HL-60/S4 treated with phorbol 12-myristate 13-acetate at 8.2 ng/mL for 4 days and 3 days (cell line): ENCODE results near the gene ATF7IP.
"Not testable (repeated sequence)": the region's sequence is repeated elsewhere in the genome, so short reads cannot be mapped to it uniquely, and the experiment has no call there.

ENCODE experiments used
- in situ Hi-C: fragments of 300-500 bp; cut with MboI; formaldehyde crosslinking; loops from 2 replicates; pipeline ENCODE4 v1.15.0; 2022; ENCODE audit warnings: low sequenced_read_pairs

Gene ATF7IP

DNA sequence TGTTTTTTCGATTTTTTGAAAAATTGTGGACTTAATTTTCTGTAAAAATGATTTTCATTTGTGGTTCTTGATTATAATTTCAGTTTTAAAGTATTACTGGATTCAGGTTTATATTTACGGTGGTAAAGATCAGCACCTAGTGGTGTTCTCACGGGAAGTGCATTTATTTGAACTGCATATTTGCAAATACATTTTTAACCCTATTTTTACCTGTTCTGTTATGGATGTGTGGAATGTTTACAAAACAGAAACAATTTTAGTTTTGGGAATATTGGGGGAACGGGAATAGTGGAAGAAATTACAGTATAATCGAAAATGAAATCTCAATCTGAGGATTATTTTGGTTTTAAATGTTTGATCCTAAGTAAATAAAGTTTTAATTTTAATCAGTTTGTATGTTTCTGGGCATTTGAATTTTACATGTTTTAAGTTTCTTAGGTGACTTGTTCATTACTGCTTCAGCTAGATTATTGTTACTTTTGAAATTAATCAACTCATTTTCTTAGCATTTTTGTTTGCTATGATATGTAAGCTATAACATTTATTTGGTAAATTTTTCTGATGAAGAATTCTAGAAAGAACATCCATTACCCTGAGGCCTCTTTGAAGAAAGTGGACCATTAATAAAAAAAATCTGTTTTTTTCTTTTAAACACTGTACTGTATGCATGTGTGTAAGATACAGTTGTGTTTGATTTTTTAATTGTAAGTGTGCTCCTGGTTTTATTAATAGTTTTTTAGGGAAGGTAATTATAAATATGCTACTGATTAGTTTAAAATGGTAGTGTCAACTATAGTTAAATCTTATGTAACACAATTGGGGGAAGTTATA, 942 bp downstream of the ATF7IP start:
- in situ Hi-C loops, result loop anchor here (25.0 kb wide), 1 partner anchor 104 kb away; no protein-coding TSS in a partner anchor

DNA sequence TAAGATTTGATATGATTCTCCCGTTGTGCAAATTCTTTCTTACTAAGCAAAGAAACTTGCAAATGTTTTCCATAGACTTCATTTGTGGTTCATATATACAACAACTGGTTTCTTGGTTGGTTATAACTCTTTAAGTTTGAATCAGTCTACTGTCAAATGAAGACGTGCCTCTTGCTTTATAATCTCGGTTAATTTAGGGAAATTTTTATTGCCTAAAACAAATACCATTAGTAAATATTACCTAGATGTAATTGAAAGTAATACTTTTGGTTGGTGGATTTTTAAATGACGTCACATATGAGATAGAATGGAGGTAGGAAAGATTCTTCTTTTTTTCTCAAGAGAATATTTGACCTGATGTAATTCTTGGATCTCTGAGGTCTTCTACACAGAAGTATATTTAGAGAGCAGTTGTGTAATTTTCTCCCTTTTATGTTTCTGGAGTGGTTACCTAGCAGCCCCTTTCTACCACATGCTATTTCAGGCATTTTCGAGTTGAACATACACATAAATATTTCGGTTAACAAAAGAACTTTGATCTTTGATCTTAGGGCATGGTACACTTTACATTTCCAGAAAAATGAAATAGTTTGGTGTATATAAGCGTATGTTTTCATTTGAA, 1.7 kb downstream of the ATF7IP start:
- in situ Hi-C loops, result loop anchor here (25.0 kb wide), 1 partner anchor 105 kb away; no protein-coding TSS in a partner anchor

DNA sequence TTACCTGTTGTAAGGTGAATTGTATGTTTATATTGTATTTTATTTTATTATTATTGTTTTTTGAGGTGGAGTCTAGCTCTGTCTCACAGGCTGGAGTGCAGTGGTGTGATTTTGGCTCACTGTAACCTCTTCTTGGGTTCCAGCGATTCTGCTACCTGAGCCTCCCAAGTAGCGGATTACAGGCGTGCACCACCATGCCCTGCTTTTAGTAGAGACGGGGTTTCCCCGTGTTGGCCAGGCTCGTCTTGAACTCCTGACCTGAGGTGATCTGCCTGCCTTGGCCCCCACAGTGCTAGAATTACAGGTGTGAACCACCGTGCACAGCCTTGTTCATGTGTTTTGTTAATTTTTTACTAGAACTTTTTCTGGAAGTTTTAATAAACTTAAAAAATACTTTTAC, 3.8 kb downstream of the ATF7IP start:
- in situ Hi-C loops, result loop anchor here (25.0 kb wide), 1 partner anchor 107 kb away; no protein-coding TSS in a partner anchor

DNA sequence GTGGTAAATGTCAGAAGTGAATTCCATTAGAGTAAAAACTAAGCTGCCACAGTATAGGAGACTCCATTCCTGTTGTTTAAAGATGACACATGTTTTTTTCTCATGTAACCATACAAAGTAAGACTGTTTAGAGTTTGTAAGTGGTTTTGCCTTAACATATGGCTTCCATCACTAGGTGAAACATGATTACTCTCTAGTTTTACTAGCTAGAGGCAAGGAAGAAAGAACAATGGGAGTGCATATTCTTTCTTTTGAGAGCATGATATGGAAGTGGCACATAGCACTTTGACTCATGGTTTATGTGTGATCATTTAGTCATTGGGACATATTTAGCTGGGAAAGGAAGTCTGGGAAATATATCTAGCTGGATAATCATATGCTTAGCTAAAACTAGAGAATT, 7.7 kb downstream of the ATF7IP start:
- in situ Hi-C loops, result loop anchor here (25.0 kb wide), 1 partner anchor 111 kb away; no protein-coding TSS in a partner anchor

DNA sequence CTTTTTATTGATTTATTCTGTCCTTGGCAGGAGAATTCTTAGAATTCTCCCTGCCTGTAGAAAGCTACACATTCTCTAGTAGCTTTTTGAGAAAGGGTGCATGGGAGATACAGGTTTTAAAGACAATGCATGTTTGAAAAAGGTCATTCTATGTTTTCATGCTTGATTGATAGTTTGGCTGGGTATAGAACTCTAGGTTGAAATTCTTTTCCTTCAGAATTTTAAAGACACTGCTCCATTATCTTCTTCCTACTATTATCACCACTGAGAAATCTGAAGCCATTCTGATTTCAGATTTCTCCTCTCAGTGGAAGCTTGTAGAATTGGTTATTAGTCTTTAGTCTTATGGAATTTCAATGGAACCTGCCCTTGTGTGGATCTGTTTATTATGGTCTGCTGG, 14.0 kb downstream of the ATF7IP start:
- in situ Hi-C loops, result no loop called here

DNA sequence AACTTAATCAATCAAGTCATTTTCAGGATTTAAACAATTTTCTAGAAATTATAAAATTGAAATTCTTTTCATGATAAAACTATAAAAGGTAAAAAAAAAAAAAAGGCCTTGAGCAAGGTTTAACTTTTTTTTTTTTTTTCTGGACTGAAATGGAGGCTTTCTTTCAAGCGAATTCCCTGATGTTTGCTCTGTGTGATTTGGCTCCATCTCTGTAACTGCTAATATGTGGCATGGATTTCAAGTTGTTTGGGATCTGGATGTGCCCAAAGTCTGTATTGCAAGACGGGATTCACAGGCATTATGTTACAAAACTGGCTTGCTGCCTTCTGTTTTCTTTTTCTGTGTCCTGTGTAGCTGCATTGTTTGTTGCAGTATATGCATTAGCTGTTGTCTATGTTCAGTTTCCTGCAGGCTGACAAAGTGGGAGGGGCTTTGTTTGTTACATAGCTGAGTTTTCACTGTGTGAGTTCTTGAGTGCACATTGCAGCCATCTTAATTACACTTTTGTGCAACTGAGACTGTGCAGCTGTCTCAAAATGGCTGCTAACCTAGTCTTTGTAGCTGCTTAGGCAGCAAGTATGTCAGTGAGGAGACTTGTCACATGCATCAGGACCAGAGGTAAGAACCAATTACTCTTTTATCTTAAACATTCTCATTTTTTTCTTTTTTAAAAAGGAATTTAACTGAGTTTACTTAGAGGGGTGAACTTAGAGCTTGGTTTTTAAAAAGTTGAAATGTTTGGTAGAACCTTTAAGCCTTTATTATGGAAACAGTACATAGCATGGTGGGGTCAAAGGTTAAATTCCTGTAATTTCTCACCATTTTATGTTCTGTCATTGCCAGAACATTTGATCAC, 19.5 kb downstream of the ATF7IP start:
- in situ Hi-C loops, result no loop called here

DNA sequence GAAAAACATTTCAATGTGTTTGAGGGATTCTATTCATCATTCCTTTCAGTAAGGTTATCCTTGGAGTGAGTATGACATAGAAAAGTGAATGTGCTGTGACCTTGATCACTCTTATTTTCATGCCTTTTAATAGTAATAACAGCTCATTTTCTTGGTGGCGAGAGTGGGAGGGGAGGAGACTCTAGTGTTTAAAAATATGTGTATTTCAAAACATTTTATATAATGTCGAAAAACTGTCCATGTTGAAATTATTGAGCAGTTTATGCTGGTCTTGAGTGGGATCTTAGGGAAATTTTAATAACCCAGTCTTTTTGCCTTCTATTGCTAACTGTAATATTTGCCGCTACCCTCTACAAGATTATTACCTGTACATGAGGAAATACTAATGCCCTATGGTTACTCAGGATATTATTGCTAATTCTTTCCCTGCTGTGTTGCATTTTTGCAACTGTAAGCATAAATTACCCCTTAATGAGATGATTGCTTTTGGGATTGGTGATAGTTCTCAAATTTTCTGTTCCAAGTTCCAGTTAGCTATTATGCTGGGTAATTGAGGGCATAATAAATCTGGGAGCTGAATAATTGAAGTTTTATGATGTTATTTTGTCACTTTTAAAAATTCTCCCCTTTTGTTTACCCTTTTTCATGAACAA, 21.9 kb downstream of the ATF7IP start:
- in situ Hi-C loops, result no loop called here

DNA sequence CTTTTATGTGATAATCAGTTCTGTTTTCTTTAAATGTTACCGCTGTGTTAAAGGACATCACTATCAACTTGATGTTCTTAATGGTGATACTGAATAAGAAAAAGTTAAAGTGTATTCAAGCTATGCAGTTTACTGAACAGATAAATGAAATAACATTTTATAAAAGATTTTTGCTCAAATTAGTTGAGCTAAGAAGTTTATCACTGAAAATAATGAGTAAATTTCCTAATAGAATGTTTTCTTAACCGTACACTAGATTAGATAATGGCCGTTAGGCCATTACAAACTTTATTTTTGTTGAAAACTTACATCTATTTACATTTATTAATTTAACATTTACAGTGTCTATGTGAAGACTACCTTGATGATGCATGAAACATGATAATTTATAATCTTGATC, 25.0 kb downstream of the ATF7IP start:
- in situ Hi-C loops, result no loop called here

DNA sequence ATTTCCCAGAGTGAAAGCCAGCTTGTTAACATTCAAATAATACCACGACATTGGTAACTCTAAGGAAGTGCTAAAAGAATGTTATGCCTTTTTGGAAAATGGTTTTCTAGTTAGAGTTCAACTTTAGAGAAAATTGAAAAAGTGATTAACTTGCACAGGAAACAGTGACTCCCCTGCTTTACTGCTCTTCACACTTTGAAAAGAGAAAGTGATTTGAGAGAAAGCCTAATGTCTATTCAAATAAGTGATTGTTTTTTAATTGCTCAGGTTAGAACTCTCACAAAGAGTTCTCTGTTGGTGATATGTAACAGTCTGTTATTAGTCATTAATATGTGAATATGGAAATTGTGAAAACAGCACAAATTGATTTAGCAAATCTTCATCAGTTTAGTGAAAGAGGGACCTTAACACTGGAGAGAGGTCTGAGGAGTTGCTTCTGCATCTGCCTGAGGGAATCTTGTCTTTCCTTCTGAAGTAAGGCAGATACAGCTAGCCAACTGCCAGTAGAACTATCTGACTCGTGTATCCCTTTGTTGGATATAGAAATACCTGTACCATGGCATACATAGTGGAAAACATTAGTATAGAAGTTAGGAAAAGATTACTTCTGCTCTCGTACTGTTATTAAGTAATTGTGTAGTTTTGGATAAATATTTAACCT, 25.5 kb downstream of the ATF7IP start:
- in situ Hi-C loops, result no loop called here

DNA sequence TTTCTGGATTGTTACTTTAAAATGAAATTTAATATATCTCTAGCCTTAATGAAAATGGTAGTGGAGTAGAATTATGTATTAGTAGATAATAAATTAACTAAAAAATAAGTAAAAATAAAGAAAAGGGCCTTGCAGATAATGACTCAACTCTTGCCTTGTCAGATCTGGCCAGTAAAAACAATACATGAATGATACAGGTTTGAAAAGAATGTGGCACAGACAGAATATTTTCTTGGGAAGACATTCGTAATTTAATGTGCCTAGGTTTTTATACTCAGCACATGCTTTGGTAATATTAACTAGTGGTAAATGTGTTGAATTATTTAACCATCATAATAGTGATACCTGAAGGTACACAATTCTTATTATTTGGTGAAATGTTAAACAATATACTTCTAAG, 28.3 kb downstream of the ATF7IP start:
- in situ Hi-C loops, result no loop called here

DNA sequence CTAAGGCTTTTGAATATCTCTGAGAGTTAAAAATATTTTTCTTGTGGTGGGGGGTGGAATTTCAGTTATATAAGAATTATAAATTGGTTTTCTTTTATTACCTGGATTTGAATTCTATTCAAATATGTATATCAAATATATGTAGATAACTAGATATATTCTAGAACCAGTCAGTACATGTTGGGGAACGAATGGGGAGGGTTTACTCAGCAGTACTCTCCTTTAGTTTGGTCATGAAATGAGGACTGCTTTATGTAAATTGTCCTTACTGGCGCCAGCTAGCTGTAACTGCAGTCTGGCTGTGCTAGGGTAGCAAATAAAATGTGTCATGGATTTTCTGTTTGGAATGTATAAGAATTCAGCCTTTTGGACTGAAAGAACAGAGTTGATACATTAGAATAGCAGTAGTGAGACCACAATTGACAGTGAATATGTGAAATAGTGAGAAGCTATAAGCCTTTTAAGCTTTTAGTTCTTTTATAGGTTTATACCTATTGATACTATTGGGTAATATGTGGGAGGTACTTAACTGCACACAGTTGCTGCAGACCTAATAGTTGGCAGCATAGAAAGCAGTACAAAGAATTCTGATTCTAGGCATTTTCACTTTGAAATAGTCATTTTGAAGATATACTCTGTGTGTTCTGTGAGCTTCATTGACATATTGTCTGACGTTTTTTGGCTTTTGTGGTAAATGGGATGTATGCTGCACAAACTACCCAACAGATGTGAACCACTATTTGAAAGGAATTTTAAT, 29.0 kb downstream of the ATF7IP start:
- in situ Hi-C loops, result no loop called here

DNA sequence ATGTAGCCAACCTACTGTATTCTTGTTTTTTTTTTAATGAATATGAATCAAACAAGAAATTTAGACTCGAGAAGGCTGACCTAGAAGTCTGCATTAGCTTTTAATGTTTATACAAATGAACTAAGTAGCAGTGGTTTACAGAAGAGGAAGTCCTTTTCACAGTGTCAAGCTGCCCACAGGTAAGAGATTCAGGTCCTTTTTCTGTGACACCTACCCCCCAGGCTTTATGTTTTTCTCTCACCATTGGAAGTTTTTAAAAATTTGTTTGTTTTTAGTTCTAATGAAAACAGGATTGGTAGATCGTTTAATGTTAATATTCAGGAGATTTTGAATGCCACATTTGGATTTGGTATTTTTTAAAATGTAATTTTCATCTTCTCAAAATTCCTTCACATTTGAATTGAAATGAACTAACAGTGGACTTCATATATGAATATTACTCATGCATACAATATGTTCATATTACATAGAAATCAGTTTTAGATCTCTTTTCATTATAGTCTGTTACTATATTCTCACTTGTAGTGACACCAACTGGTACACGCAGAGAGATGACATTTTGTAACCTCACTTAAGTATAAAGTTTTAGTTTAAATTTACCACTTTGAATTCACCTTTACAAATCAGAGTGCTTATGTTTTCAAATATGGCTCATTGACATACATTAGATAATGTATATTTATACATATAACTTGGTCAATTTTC, 29.7 kb downstream of the ATF7IP start:
- in situ Hi-C loops, result no loop called here

DNA sequence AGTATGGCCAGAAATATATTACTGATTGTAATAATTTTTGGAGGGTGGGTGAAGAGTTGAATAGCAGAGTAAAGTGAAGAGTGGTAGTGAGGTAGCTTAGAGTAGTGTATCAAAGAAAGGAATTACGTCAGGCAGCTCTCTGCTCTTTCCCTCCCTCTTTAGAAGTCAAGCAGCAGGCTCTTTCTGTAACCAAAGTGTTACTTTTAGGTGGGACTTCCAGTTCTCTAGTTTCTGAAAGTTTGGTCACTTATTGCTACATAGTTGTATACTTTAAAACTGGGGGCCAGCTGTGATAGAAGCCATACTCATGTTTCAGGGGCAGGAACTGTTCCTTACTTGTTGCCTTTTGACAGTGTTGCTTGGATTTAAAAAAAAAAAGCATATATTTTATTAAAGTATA, 30.6 kb downstream of the ATF7IP start:
- in situ Hi-C loops, result no loop called here

DNA sequence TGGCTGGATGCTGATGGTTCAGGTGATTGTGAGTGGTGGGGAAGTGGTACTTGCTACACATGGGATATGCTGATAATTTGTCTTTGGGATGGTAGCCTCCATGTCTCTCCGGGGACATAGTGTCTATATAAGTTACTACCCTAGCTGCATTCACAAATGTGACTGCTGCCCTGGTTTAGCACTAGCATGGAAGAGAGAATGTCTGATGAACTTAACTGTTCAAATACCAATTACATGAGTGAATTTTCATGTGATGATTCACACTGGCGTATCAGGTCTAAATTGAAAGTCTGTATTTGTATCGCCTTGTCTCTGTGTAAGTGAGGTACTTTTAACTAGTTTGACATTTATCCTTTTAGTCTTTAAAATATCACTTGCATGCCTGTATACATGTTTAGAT, 34.4 kb downstream of the ATF7IP start:
- in situ Hi-C loops, result no loop called here

DNA sequence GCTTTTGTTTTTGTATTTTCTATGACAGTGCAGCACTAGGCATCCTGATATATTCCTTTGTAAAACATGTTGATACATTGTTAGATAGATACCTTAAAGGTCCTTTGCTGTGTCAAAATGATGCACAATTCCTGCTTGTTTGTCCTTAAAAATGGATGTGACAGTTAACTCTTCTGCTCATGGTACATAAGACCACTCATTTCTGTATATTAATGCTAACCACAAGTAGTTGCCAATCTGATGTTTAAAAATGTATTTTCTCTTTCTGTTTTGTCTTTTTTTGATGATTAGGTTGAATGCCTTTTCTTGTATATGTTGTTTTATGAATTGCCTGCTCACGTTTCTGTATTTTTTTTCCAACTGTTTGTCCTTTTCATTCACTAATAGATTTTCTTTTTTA, 35.1 kb downstream of the ATF7IP start:
- in situ Hi-C loops, result no loop called here

DNA sequence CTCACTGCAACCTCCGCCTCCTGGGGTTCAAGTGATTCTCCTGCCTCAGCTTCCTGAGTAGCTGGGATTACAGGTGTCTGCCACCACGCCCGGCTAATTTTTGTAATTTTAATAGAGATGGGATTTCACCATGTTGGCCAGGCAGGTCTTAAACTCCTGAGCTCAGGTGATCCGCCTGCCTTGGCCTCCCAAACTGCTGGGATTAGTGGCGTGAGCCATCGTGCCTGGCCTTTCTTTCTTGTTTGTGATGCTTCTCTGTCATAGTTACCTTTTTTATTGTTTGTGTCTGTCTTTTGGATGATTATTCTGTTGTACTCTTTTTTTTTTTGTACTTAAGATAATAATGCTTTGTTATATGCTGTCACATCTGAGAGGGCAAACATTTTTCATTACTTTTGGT, 35.8 kb downstream of the ATF7IP start:
- in situ Hi-C loops, result not testable (repeated sequence)

DNA sequence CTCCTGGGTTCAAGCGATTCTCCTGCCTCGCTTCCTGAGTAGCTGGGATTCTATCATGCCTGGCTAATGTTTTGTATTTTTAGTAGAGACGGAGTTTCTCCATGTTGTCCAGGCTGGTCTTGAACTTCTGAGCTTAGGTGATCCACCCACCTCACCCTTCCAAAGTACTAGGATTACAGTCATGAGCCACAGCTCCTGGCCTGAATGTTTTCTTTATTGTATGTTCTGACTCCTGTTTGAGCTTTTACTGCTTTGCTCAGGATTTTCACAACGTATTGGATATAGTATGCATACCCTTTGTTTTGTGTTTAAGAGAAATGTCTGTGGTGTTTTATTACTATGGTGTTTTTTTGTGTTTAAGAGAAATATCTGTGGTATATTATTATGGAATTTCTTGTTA, 37.2 kb downstream of the ATF7IP start:
- in situ Hi-C loops, result no loop called here

DNA sequence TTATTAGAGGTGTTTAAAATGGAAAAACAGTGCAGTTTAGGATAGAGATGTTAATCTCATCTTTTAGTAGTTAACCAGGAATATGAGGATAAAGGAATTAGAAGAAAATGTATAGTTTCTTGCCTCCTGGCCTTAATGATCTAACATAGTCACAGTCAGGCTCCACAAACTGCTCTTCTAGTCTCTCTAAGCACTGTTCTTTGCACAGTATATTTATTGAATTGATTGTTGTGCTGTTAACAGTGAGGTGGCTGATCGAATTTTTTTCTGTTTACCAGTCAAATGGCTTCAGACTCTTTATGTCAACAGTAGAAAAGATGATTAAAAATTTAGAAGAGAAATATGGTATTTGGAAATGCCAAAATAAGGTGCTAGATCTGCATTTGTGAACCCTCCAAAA, 37.8 kb downstream of the ATF7IP start:
- in situ Hi-C loops, result no loop called here

DNA sequence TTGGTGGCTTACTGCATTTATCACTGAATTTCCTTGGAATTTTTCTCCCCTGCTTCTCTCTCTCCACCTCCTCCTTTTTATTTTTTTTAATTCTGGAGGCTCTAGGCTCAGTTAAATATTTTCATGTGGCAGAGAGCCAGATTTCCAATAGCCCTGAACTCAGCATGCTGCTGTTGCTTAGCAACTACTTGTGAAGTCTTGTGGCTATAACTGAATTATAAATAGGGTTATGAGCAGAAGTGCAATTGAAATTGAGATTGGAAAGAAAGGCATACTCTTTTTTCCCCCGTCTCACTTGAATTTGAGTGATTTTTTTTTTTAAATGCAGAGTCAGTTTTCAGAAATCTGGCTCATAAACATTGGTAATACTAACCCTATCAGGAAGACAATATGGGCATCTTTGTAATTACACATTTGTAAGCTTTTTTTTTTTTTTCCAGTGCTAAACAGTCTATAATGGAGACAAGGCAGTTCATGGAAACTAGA, 38.3 kb downstream of the ATF7IP start:
- in situ Hi-C loops, result no loop called here
